GM20431 (cell line): ENCODE results near the gene IFNK.

Experiments used
- in situ Hi-C: fragments of 300-500 bp; cut with MseI, MboI; formaldehyde crosslinking; loops from one replicate; pipeline ENCODE4 v1.15.0; 2020; ENCODE audit warnings: low sequenced_read_pairs; ENCODE audit not compliant: unreplicated experiment

IFNK gene

DNA sequence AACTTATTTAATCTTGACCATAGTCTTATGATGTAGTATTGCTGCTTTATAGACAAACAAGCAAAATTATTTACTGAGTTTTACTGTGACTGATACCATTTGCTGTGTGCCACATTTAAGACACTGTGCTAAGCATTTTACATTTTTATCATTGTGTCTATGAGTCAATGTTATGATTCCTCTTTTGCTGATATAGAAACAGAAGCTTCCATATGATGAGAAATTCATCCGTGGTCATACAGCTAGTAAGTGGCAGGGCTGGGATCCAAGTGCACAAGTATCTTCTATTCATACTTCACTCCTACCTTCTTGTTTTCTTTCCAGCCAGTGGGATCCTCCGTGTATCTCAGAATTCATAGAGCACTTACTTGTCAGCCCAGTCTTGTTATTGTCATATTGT lies 17.1 kb upstream of the IFNK start:
- in situ Hi-C loops: no loop called here

DNA sequence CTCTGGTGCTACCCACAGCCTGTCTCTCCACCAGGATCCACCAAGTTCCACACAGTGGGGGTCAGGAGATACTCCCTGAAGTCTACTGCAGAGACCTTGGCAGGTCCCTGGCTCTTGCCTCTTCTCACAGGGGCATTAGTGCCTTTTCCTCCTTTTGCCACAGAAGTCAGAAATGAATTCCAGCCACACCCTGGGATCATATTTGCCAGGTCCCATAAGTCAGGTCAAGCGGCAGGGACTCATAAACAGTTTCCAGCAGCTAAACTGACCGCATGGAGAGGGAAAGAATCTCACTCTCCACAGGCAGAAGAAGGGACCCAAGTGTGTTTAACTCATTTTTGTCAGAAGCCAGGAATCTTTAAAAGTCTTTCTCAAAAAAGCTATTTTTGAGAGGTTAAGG lies 13.3 kb upstream of the IFNK start:
- in situ Hi-C loops: no loop called here

DNA sequence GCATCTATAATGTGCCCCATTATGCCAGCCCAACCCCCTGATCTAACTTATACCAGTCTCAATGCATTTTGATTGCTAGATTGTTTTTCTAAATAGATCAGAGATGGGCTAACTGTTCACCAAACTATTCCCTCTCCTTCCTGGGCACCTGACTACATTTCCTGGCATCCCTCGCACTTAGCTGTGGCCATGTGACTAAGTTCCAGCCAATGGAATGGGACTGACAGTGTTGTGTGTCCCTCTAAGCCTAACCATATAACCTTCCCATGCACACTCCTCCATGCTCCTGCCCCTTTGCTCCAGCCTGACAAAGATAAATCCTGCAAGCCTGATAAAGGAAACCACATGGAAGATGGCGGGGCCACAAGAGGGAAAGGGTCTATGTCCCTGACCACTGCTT lies 12.3 kb upstream of the IFNK start:
- in situ Hi-C loops: no loop called here

DNA sequence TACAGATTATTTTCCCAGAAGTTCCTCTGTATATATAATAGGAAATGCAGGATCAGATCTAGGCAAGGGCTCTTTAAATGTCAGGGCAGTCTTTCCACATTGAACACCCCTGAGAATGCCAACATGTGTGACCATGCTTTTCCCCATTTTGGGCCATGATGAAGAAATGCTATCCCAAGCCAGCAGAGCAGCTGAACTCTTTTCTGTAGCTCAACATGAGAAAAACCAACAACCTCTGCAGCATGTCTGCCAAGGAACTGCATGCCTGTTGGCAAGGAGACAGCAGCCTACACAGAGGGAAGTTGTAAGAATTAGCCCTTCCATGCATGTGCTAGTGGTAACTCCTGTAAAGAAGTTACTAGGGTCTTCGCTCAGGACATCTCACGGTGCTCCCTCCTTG lies 9.5 kb upstream of the IFNK start:
- in situ Hi-C loops: no loop called here

DNA sequence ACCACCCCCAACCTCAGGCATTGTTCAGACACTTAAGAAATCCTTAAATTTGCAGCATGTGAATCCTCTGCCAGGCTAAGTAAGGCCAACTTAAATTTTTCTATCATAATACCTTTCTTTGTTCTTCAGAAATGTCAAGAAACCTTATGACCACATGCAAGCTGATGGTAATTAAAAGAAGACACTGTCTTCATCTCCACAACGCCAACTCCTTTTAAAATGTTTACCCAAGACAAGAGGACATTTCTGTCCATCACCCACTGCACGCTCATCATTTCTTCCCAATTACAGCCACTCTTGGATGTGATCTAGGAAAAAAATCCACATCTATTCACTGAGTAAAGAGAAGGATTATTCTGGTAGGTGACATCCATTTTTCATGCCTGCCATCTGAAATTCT lies 6.1 kb upstream of the IFNK start:
- in situ Hi-C loops: no loop called here

DNA sequence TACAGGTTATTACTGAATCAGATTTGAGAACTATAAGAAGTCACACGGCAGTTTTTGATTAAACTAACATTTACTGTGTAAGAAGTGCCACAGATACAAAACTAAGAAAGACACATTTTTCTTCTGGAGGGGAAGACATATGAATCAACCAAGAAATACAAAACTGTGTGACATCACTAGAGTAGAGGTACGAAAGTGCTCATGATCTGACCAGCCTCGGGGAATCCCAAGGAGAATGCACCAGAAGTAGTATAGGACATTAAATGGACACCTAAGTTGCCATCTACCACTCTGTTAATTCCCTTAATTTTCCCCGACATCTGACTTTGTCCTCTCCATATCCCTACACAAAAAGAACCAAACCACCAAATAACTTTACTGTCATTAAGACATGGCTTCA lies 5.3 kb upstream of the IFNK start:
- in situ Hi-C loops: no loop called here

DNA sequence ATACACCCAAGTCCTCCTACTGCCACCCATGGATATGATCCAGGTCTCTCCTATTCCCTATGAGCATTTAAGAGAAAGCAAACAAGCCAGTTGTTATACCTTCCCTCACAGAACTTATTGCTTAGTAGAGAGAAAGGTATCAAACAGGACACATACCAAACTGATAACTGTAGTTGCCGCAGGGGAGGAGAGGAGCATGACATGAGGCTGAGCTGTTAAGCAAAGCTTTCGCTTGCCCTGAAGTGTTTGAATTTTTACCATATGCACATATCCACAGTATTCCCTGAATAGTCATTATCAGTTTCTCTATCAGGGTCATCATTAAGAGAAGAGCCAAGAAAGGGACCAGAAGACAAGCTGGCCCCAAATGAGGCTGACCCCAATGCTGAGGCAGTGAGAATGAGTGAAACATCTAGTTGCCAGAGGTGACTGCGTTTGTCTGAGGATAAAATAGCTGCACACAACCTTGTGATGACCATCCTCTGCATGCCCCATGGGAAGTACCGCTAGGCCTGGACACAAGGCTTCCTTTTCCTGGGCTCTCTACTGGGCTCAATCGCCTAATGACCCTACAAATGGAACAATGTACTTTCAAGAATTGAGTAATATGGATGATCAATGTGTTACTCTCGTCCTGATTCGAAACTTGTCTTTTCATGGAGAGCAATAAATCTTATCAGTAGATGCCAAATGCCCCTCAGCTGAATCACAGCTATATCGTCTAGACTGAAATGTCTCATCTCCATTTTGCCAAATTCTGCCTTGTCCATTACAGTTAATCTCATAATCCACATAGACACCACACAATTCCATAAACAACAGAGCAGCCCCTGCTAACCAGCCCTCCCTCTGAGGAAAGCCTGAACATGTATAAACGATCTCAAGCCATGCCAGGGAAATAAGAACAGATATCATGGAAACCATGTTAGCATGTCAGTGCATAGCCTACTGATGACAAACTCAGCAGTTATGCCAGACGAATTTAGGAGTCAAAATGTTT lies 4.3 kb upstream of the IFNK start:
- in situ Hi-C loops: loop anchor here (10.0 kb wide), 1 partner anchor 185 kb away; no protein-coding TSS in a partner anchor

DNA sequence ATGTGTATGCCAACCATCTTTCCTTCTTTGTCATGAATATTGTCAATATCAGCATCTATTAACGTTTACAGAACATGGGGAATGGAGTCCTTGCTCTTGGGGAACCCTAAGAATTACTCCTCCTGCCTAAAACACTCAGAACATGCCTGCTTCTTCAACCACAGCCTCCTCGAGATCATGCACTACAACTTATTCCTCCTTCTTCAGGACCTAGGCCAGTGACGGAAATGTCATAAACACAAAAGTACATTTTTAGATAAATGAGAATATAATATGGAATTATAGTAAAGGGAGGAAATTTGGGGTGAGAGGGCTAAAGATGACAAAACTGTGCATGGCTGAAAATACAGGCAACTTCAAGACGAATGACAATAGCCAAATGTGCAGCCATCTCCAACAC lies 3.1 kb upstream of the IFNK start:
- in situ Hi-C loops: loop anchor here (10.0 kb wide), 1 partner anchor 186 kb away; no protein-coding TSS in a partner anchor

DNA sequence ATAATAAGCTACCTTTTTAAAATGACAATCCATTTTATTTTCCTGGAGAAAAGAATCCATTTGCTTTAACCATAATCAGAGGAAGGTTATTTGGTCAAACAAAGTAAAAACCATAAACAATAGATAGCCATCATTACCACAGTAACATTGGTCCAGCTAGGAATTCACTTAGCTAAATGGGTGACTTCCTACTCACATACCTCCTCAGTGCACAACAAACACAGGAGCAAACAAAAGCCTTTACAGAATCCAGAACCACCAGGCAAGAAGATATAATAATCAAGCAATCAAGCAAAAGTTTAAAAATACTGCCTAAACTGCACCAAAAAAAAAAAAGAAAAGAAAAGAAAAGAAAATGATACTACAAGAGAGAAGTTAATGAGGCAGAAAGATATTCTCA lies 949 bp upstream of the IFNK start:
- in situ Hi-C loops: loop anchor here (10.0 kb wide), 1 partner anchor 188 kb away; no protein-coding TSS in a partner anchor

DNA sequence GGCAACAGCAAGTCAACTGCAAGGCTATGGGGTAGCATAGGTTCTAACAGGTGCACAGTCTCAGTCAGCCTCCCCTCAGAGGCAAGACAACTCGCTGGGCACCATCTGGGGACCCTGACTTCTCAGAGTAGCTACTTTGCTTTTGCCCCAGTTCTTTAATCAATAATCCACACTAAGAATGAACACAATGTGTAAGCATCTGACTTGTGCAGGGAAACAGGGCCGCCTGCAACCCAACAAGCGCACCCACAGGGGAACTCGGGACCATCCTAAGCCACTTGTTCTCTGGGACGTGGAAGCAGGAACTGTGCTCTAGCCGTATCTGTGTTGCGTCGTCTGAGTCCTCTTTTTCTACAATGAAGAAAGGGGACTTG lies 3.6 kb downstream of the IFNK start:
- in situ Hi-C loops: loop anchor here (10.0 kb wide), 1 partner anchor 193 kb away; no protein-coding TSS in a partner anchor

DNA sequence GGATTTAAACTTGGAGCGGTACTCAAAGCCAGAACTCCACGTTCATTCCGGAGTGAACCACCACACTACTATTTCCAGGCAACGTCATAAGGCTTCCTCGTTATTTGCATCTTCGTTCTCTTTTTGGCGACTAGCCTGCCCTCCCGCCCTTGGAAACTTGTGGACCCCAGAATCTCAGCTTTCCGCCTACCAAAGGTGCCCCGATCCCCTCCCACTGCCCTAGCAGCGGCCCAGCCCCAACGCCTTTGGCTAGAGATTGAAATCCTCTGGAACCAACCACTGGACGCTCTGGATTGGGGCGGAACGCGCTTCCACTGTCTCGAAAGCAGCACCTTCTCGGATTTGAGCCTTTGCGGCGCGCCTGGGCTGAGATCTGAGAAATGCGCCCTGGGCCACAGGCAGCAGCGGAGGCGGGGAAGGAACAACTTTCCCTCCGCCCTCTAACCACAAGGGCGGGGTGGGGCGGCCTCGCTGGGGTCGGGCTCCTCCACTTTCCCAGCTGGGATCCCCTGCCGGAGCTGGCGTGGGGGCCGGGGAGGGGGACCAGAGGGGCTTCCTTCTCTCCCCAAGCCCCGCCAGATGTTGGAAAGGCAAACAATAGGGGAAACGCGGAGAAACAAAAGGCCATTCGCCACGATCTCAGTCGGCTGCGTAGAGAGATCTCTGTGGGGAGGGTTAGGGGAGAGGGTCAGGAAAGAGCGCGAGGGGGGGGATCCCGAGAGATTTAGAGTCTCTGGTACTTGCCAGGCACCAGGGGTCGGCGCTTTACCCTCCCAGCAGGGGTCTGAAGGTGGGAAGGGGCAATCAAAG lies 4.2 kb downstream of the IFNK start:
- in situ Hi-C loops: loop anchor here (10.0 kb wide), 1 partner anchor 193 kb away; no protein-coding TSS in a partner anchor

DNA sequence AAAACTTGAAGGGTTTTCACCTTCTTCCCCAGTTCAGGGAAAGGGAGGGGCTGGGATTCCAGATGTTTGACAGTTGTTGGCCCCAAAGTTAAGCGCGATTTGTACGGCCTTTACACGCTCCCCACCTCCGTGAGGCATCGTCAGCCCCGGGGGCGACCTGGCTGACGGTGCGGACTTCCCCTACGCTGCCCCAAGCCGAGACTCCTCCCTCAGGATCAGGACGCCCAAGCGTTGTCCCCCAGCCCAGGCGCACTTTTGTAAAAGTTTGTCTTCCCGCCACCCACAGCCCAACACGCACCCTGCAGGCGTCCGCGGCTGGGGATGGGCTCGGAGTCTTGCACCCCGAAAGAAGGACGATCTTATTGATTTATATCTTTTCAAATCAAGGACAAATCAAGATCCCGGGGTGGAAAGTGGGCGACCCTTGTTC lies 4.8 kb downstream of the IFNK start:
- in situ Hi-C loops: loop anchor here (10.0 kb wide), 1 partner anchor 194 kb away; no protein-coding TSS in a partner anchor

DNA sequence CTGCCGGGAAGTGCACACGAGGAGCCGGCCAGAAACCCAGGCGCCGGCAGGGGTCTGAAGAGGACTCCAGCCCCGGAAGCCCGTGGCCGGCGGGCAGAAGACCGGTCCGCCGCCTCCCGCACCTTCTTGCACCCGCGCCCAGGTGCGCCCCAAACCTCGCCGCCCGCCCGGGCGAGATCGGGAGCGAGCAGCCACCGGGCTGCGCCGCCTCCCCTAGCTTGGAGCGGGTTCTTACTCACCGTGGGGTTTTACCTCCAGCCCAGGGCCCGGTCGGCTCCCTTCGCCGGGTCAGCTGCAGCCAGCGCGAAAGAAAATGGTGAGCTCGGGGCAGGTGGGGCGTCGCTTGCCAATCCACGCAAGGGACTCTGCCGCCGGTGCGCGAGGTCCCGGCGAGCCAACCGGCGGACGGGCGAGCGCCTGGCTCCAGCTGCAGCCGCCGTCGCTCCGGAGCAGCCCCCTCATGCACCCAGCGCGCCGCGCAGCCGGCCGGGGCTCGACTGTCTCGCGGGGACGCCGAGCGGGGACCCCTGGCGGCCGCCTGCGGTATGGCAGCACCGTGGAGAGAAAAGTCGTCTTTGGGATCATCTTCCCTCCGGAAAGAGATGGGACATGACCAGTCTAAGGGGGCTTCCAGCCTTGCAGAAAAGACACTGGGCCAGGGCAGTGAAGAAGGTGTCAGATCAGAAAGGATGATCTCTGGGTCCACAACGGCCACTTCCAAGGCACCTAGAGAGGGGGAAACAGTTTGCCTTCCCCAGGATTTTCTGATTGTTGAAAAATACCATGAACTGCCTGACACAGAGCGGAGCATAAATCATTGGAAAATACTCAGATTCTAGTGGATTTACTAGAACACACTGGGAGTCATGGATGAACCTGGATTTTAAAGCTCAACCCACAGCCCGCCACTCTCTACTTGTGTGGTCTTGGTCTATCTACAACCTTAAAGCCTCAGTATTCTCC lies 5.5 kb downstream of the IFNK start, which contains the start of gene MOB3B:
TSS of gene MOB3B (minus strand) at position 499 of the 963 bp plus-strand sequence. CDS start 74,264 bp downstream, outside the sequence.
- in situ Hi-C loops: loop anchor here (10.0 kb wide), 1 partner anchor 195 kb away; no protein-coding TSS in a partner anchor

DNA sequence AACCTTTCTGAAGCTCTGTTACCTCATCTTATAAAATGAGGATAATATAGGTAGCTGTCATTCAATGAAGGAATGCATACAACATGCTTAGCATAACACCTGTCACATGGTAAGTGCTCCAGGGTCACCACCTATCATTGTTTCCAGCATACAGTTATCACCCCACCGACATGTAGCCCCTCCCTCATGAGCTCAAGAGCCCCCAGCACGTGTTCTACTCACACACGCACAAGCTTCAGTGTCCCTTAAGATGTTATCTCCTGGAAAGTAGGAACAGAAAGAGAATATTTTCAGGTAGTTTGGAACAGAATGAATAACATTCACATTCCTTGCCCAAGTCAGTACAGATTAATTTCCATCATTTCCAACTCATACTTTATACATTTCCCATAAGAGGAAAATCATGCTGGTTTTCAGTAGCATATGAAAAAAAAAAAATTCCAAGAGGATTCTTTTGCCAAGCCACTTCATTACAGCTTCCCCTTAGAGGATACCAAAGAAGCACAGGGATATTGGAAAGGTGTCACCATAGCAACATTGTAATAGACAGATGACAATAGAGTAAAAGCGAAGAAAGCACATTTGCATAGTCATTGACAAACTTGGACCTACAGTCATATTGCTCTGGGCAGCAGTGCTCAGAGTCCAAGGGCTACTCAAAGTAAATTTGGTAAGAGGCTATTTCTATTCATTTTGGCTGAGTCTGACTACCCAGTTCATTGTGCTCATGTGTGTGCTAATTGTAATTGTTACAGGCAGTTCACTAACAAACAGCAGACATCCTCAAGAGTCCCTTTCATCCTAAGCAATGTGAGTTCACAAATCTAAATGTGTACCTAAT lies 7.0 kb downstream of the IFNK start:
- in situ Hi-C loops: no loop called here

DNA sequence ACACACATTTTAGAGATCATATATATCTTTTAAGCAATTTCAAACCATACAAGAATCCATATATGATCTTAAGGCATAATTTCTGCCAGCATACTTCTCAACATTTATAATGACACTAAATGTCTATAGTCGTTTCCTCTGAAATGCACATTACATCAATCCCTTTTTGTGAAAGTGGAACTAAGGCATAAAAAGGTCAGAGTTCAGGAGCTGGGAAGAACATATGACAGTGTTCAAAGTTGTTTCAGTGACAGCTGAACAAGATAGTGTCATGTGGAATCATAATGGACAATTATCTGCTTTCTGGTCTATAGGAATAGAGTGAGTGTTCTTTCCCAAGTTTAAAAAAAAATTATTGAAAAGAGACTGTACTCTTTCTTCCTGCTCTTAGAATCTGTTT lies 8.0 kb downstream of the IFNK start:
- in situ Hi-C loops: no loop called here

DNA sequence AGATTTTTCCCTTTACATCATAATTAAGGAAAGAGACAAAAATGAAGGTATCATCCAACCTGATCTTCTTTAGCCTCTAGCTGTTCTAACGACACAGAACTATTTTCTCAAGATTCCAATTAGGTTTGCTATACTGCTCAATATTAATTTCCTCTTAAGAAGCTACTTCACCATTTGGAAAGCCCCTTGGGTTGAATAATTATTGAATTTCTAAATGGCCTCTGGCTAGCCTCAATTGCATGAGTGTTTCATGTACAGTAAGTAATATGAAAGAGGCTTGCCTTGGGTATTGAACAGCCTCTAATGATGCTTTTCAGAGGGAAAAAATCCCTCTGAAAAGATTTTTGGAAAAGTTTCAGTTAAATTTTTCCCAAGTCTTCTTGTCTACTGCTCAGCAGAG lies 9.2 kb downstream of the IFNK start:
- in situ Hi-C loops: no loop called here

DNA sequence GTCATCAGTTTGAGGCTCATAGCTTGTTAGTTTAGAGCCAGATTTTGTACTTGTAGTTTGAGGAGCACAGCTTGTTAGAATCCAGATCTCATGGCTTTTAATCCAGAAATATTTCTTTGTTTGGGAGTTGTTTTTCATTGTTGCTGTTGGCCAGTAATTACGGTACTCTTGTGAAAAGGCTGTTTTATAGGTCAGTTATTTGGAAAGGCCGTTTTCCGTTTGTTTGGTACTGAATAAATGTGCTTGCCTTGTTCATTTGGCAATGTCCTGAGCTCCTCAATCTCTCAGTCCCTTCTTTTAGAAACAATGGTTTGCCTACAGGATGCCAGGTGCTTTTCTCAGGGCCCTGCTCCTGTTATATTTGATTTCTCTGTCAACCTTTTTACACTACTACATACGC lies 10.0 kb downstream of the IFNK start:
- in situ Hi-C loops: no loop called here

DNA sequence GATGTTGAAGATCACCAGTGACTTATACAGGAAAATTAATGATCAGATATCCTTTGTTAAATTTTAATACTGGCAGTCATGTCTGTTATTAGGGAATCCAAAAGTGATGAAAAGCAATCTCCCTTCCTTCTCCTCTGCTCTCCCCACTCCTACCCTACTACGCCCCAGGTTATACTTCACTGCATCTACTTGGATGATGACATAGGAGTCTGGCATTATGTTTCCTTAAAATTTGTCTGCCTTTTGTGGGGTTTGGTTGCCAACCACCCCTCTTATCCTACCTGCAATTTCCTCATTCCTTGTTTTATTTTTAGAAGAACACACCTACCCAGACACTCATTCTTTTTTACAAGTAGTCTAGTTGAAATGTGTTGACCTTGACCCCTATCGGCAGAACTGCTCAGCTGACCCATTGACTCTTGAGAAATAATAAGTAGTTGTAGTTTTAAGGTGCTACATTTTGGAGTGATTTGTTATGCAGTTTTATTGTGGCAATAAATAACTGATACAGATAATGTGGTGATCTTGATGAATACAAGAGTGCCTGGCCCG lies 10.6 kb downstream of the IFNK start:
- in situ Hi-C loops: no loop called here
